Skeletal muscle tissue (tissue), 4 donors: Measurements from ENCODE around the gene SEC24A. TPM values are rescaled to one million over a fixed set of nuclear protein-coding genes. Genes with fewer than 3 reads are reported as not detected.
A peak's percentile ranks its signal among the peaks of the same experiment; 100 is the strongest.
"Not testable (repeated sequence)": the region's sequence is repeated elsewhere in the genome, so short reads cannot be mapped to it uniquely, and the experiment has no call there.

Experiments used
- H3K27ac ChIP-seq: one replicate; pipeline ENCODE4 v1.7.0; 2013; ENCODE audit warnings: mild to moderate bottlenecking, low read depth, low read length, inconsistent platforms
- H3K27me3 ChIP-seq, 3 donors: one replicate each; pipeline ENCODE4 v1.7.0; 2013; ENCODE audit warnings: low read length in 3 of 3; ENCODE audit not compliant: control insufficient read depth in 3 of 3, insufficient read depth in 3 of 3
- H3K36me3 ChIP-seq, 3 donors: one replicate each; pipeline ENCODE4 v1.7.0; 2013; ENCODE audit warnings: low read length in 3 of 3; ENCODE audit not compliant: control insufficient read depth in 3 of 3, insufficient read depth in 3 of 3
- H3K4me1 ChIP-seq, 3 donors: one replicate each; pipeline ENCODE4 v1.7.0; 2013; ENCODE audit warnings: low read length in 3 of 3, mild to moderate bottlenecking in 3 of 3; ENCODE audit not compliant: control insufficient read depth in 3 of 3, insufficient read depth in 3 of 3
- H3K4me3 ChIP-seq, 3 donors: one replicate each; pipeline ENCODE4 v1.7.0; 2013; ENCODE audit warnings: low read length in 3 of 3
- H3K9ac ChIP-seq, 3 donors: one replicate each; pipeline ENCODE4 v1.7.0; 2013; ENCODE audit warnings: low read length in 3 of 3, mild to moderate bottlenecking in 3 of 3, moderate library complexity in 2 of 3, low read depth in 1 of 3
- H3K9me3 ChIP-seq, 3 donors: one replicate each; pipeline ENCODE4 v1.7.0; 2013; ENCODE audit warnings: low read length in 3 of 3; ENCODE audit not compliant: control insufficient read depth in 3 of 3
- total RNA-seq: library from RNA; depleted of rRNA; stranded (reverse); fragments of >200 nt; gene quantifications from one replicate; pipeline ENCODE4 v1.2.3, GENCODE V29; 2014
- donor health status: Osteomylitis.

SEC24A gene
- 20.9 TPM for total RNA-seq

GRCh38 chr5:134648425-134649162 lies at the start of gene SEC24A:
Gene SEC24A, plus strand, starts transcription at chr5:134648785. Its CDS starts 292 bp downstream, at chr5:134649077.
- H3K4me1 ChIP-seq: peaks cover 12 to 14% (median 13%) of the 10 kb centered on the region in 3 donors
- no peaks in the 10 kb centered on the region for H3K9me3 ChIP-seq
- H3K27me3 ChIP-seq: no peaks in the 10 kb centered on the region

GRCh38 chr5:134599820-134600219 lies 48.8 kb upstream of the SEC24A start:
- H3K4me1 ChIP-seq: peaks cover 10 to 16% (median 11%) of the 10 kb centered on the region in 3 donors
- H3K9ac ChIP-seq, H3K9me3 ChIP-seq, H3K27ac ChIP-seq, H3K27me3 ChIP-seq, H3K4me3 ChIP-seq: not testable (repeated sequence)
- peaks cover 5 to 12% (median 11%) of the 10 kb centered on the region in 3 donors for H3K36me3 ChIP-seq

More at GRCh38 chr5:134648425-134649162, at the start of gene SEC24A:
- H3K9ac ChIP-seq: peak within 1 kb of the TSS; percentile 97 to 99 (median 98)
- H3K27ac ChIP-seq: peak within 1 kb of the TSS; percentile 98
- peaks cover 0 to 2% (median 0%) of the 10 kb centered on the region in 3 donors for H3K36me3 ChIP-seq
- H3K4me3 ChIP-seq: peak within 1 kb of the TSS; percentile 94 to 98 (median 94)

- Histone ChIP-seq H3K4me1 (peaks cover 2 to 8% (median 3%) of the 10 kb centered on the region in 3 donors), H3K9ac (no peak overlapping the region), H3K27ac (no peak overlapping the region), H3K9me3 (no peaks in the 10 kb centered on the region), H3K36me3 (peaks cover 6 to 18% (median 15%) of the 10 kb centered on the region in 3 donors), H3K4me3 (no peak overlapping the region), H3K27me3 (no peaks in the 10 kb centered on the region)
These were observed 48.0 kb upstream of the SEC24A start for GRCh38 chr5:134600600-134600999.

- Histone ChIP-seq H3K27ac (no peak overlapping the region), H3K27me3 (no peaks in the 10 kb centered on the region)
These were observed 45.5 kb upstream of the SEC24A start for GRCh38 chr5:134603059-134603458.

GRCh38 chr5:134604908-134605307 lies 43.7 kb upstream of the SEC24A start:
- Histone ChIP-seq H3K4me3 (no peak overlapping the region), H3K9me3 (no peaks in the 10 kb centered on the region), H3K9ac (no peak overlapping the region), H3K4me1 (peaks cover 8 to 16% (median 12%) of the 10 kb centered on the region in 3 donors), H3K36me3 (peaks cover 22 to 51% (median 46%) of the 10 kb centered on the region in 3 donors), H3K27ac (no peak overlapping the region), H3K27me3 (no peaks in the 10 kb centered on the region)

More at GRCh38 chr5:134603059-134603458, 45.5 kb upstream of the SEC24A start:
- Histone ChIP-seq H3K36me3 (peaks cover 13 to 37% (median 33%) of the 10 kb centered on the region in 3 donors), H3K9ac (no peak overlapping the region), H3K4me3 (no peak overlapping the region), H3K9me3 (no peaks in the 10 kb centered on the region), H3K4me1 (peaks cover 0 to 6% (median 0%) of the 10 kb centered on the region in 3 donors)

- Histone ChIP-seq H3K4me1 (peaks cover 8 to 13% (median 12%) of the 10 kb centered on the region in 3 donors), H3K27ac (no peak overlapping the region), H3K36me3 (peaks cover 29 to 58% (median 57%) of the 10 kb centered on the region in 3 donors)
These were observed 41.9 kb upstream of the SEC24A start for GRCh38 chr5:134606726-134607125.

GRCh38 chr5:134608555-134608954 lies 40.0 kb upstream of the SEC24A start:
- Histone ChIP-seq H3K27ac (peak overlapping the region; percentile 8), H3K9ac (no peak overlapping the region), H3K36me3 (peaks cover 31 to 64% (median 62%) of the 10 kb centered on the region in 3 donors), H3K9me3 (no peaks in the 10 kb centered on the region), H3K27me3 (no peaks in the 10 kb centered on the region), H3K4me3 (no peak overlapping the region), H3K4me1 (peaks cover 8 to 12% (median 10%) of the 10 kb centered on the region in 3 donors)

More at GRCh38 chr5:134606726-134607125, 41.9 kb upstream of the SEC24A start:
- no peak overlapping the region for H3K4me3 ChIP-seq
- H3K9me3 ChIP-seq: no peaks in the 10 kb centered on the region
- no peaks in the 10 kb centered on the region for H3K27me3 ChIP-seq
- H3K9ac ChIP-seq: no peak overlapping the region

GRCh38 chr5:134609232-134609851 lies 39.2 kb upstream of the SEC24A start:
- H3K27ac ChIP-seq: peak overlapping the region; percentile 8
- no peak overlapping the region for H3K9ac ChIP-seq
- peaks cover 30 to 64% (median 61%) of the 10 kb centered on the region in 3 donors for H3K36me3 ChIP-seq
- no peak overlapping the region for H3K4me3 ChIP-seq
- H3K4me1 ChIP-seq: peaks cover 8 to 12% (median 10%) of the 10 kb centered on the region in 3 donors
- no peaks in the 10 kb centered on the region for H3K27me3 ChIP-seq
- no peaks in the 10 kb centered on the region for H3K9me3 ChIP-seq

- Histone ChIP-seq H3K27me3 (no peaks in the 10 kb centered on the region), H3K27ac (no peak overlapping the region), H3K4me1 (peaks cover 8 to 12% (median 10%) of the 10 kb centered on the region in 3 donors), H3K36me3 (peaks cover 24 to 57% (median 54%) of the 10 kb centered on the region in 3 donors), H3K9ac (no peak overlapping the region), H3K4me3 (no peak overlapping the region), H3K9me3 (no peaks in the 10 kb centered on the region)
These were observed 37.9 kb upstream of the SEC24A start for GRCh38 chr5:134610725-134611124.

- H3K4me1 ChIP-seq: peaks cover 8 to 12% (median 10%) of the 10 kb centered on the region in 3 donors
- H3K36me3 ChIP-seq: peaks cover 18 to 51% (median 47%) of the 10 kb centered on the region in 3 donors
- no peak overlapping the region for H3K4me3 ChIP-seq
- no peaks in the 10 kb centered on the region for H3K27me3 ChIP-seq
- no peak overlapping the region for H3K9ac ChIP-seq
- no peaks in the 10 kb centered on the region for H3K9me3 ChIP-seq
- H3K27ac ChIP-seq: no peak overlapping the region
These were observed 37.1 kb upstream of the SEC24A start for GRCh38 chr5:134611515-134611914.
